Endothelial cell of umbilical vein (primary cell): Measurements from ENCODE around the gene ADIPOQ. TPM values are rescaled to one million over a fixed set of nuclear protein-coding genes. Genes with fewer than 3 reads are reported as not detected.

Experiments used
- BruUV-seq: library from RNA; stranded (reverse); fragments of 400-500 nt; replicated peaks from 2 replicates; lab custom pipeline; 2021; lab: Mats Ljungman, UMichigan
- CTCF ChIA-PET: fragments of 300-600, 350-600 bp; sonication (Branson Sonifier 250); formaldehyde crosslinking; loops from one replicate; lab custom pipeline; 2021; ENCODE audit warnings: antibody characterized with exemption, inconsistent platforms; lab: Charles Lee
- POLR2A ChIA-PET: fragments of 300-600, 350-600 bp; sonication (Branson Sonifier 250); formaldehyde crosslinking; loops from one replicate; lab custom pipeline; 2021; ENCODE audit warnings: antibody characterized with exemption, inconsistent platforms; lab: Charles Lee
- DNase-seq: peaks from one replicate; pipeline ENCODE4 v3.0.0-alpha.2; 2011; ENCODE audit warnings: low read depth, low spot score
- FAIRE-seq: peaks from 2 replicates; lab custom pipeline; 2011; peaks lifted over from hg19 to GRCh38; lab: Jason Lieb, UNC
- H2AFZ ChIP-seq: 2 replicates; pipeline ENCODE4 v1.6.0; 2012; ENCODE audit warnings: low read depth, low read length, control low read depth, inconsistent platforms
- H3K27ac ChIP-seq: 2 replicates; pipeline ENCODE4 v1.5.1; 2011; ENCODE audit warnings: low read depth, mild to moderate bottlenecking, control low read depth, low read length, moderate library complexity; ENCODE audit not compliant: insufficient read depth
- H3K27me3 ChIP-seq, 2 experiments: 2 replicates each; pipeline versions ENCODE4 v1.6.0 to v1.6.1; 2011; ENCODE audit warnings: low read length in 2 of 2, mixed read lengths in 1 of 2; ENCODE audit not compliant: control insufficient read depth in 2 of 2, insufficient read depth in 2 of 2
- H3K36me3 ChIP-seq, 2 experiments: 2 replicates in 1 of 2; 3 replicates in 1 of 2; pipeline ENCODE4 v1.5.1; 2011; ENCODE audit warnings: low read length in 2 of 2, mild to moderate bottlenecking in 1 of 2, moderate library complexity in 1 of 2; ENCODE audit not compliant: control insufficient read depth in 2 of 2, insufficient read depth in 2 of 2; ENCODE audit errors: extremely low read depth in 1 of 2
- H3K4me1 ChIP-seq: 3 replicates; pipeline ENCODE4 v1.5.1; 2011; ENCODE audit warnings: mild to moderate bottlenecking, low read length; ENCODE audit not compliant: control insufficient read depth, insufficient read depth; ENCODE audit errors: extremely low read depth
- H3K4me2 ChIP-seq: 2 replicates; pipeline ENCODE4 v1.6.1; 2011; ENCODE audit warnings: low read length, control low read depth, mixed read lengths; ENCODE audit not compliant: insufficient read depth
- H3K4me3 ChIP-seq, 3 experiments: fragments of 200-600 bp in 1 of 3; sonication (generic), shearing (Covaris generic) in 1 of 3; replicated peaks in 1 of 3; 2 replicates each; pipeline ENCODE4 v1.5.1; 2011 to 2016; ENCODE audit warnings: control low read depth in 3 of 3, low read length in 3 of 3, mild to moderate bottlenecking in 2 of 3, inconsistent platforms in 1 of 3, low read depth in 1 of 3, moderate library complexity in 1 of 3; ENCODE audit not compliant: insufficient read depth in 1 of 3
- H3K79me2 ChIP-seq: 2 replicates; pipeline ENCODE4 v1.6.0; 2012; ENCODE audit warnings: low read length, inconsistent platforms; ENCODE audit not compliant: control insufficient read depth, insufficient read depth
- H3K9ac ChIP-seq: replicated peaks from 2 replicates; pipeline ENCODE3; 2011; ENCODE audit warnings: low read length, control low read depth; ENCODE audit not compliant: insufficient read depth; ENCODE audit errors: extremely low read depth
- H3K9me1 ChIP-seq: replicated peaks from 3 replicates; pipeline ENCODE4 v1.6.0; 2011; ENCODE audit warnings: mild to moderate bottlenecking, low read length; ENCODE audit not compliant: control insufficient read depth, insufficient read depth; ENCODE audit errors: extremely low read depth
- H3K9me3 ChIP-seq: replicated peaks from 2 replicates; pipeline ENCODE4 v1.5.1; 2012; ENCODE audit warnings: low read length, inconsistent platforms; ENCODE audit not compliant: control insufficient read depth, insufficient read depth
- H4K20me1 ChIP-seq: replicated peaks from 2 replicates; pipeline ENCODE3; 2011; ENCODE audit warnings: mild to moderate bottlenecking, low read length; ENCODE audit not compliant: control insufficient read depth, insufficient read depth; ENCODE audit errors: extremely low read depth
- EZH2 ChIP-seq: IDR thresholded peaks from 2 replicates; pipeline ENCODE4 v1.6.1; 2012; ENCODE audit warnings: borderline replicate concordance, low read depth, mild to moderate bottlenecking, moderate library complexity, low read length, inconsistent platforms; ENCODE audit not compliant: severe bottlenecking
- FOS ChIP-seq: IDR thresholded peaks from 2 replicates; pipeline ENCODE4 v1.6.1; 2011; ENCODE audit warnings: mild to moderate bottlenecking, low read length, moderate library complexity, borderline replicate concordance; ENCODE audit not compliant: insufficient read depth
- GATA2 ChIP-seq: IDR thresholded peaks from 2 replicates; pipeline ENCODE4 v1.7.0; 2011; ENCODE audit warnings: low read depth, mild to moderate bottlenecking, moderate library complexity, mixed read lengths, low read length; ENCODE audit not compliant: insufficient read length, insufficient read depth
- JUN ChIP-seq: IDR thresholded peaks from 2 replicates; pipeline ENCODE4 v1.6.1; 2011; ENCODE audit warnings: borderline replicate concordance, low read depth; ENCODE audit not compliant: insufficient read length, insufficient read depth
- MYC ChIP-seq: IDR thresholded peaks from one replicate; pipeline ENCODE4 v1.6.1; 2011; ENCODE audit warnings: mild to moderate bottlenecking, low read depth, low read length
- POLR2A ChIP-seq: IDR thresholded peaks from 2 replicates; pipeline ENCODE4 v1.6.1; 2012; ENCODE audit warnings: low read depth, mild to moderate bottlenecking, control low read depth, low read length
- POLR2AphosphoS5 ChIP-seq: IDR thresholded peaks from 2 replicates; pipeline ENCODE4 v1.6.1; 2012; ENCODE audit warnings: low read depth, mild to moderate bottlenecking, control low read depth, low read length, moderate library complexity; ENCODE audit not compliant: insufficient read depth
- dilution Hi-C: fragments of 300-500 bp; cut with MboI; formaldehyde crosslinking; loops from one replicate; pipeline ENCODE4 v1.15.0; 2019; ENCODE audit warnings: low sequenced_read_pairs; ENCODE audit not compliant: extremely low pct_ligation_motif_present
- intact Hi-C: fragments of 100-400 bp; cut with micrococcal nuclease; formaldehyde crosslinking; loops from one replicate; pipeline ENCODE4 v1.10.0; 2022
- polyA plus RNA-seq, 4 experiments: library from polyadenylated mRNA; depleted of rRNA in 3 of 4; stranded (reverse) in 3 of 4; unstranded in 1 of 4; fragments of >200 nt; gene quantifications; 2 replicates each; pipeline versions ENCODE4 v1.2.1 to v1.2.3, GENCODE V29; 2011 to 2012; ENCODE audit warnings: missing spikeins in 1 of 4
- total RNA-seq: library from RNA; stranded (reverse); gene quantifications from 2 replicates; pipeline ENCODE4 v1.2.3, GENCODE V29; 2021
- TF ChIP-seq, protein P1 (sequence below): IDR thresholded peaks from 2 replicates; pipeline ENCODE4 v1.6.1; 2011; ENCODE audit not compliant: insufficient read depth, insufficient read length
- TF ChIP-seq, protein P2 (sequence below), 2 donors: IDR thresholded peaks; 1 replicate in 1 of 2; 2 replicates in 1 of 2; pipeline ENCODE4 v1.5.1; 2011; ENCODE audit warnings: low read length in 2 of 2, mild to moderate bottlenecking in 2 of 2, moderate library complexity in 2 of 2, control low read depth in 1 of 2, inconsistent platforms in 1 of 2, low read depth in 1 of 2; ENCODE audit not compliant: insufficient read depth in 1 of 2; ENCODE audit errors: extremely low read depth in 1 of 2

The ADIPOQ gene
- total and polyA plus RNA-seq, 2 donors (not counting 3 experiments of a cell fraction or from before 2014, with no cell fraction given), result not detected

DNA sequence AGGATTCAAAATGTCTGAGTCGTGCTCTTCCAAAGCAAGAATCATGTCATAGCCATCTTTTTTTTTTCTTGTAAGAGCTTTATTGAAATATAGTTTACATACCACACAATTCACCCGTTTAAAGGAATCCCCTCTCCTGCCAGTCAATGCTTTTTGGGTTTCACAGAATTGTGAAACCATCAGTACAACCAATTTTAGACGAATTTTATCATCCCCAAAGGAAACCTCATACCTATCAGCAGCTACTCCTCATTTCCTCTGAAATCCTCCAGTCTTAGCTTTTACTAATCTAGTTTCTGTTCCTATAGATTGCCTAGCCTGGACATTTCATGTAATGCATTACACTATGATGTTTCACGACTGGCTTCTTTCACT lies 39.6 kb downstream of the ADIPOQ start:
- H4K20me1 ChIP-seq, result no peaks in the 10 kb centered on the region
- no peaks in the 10 kb centered on the region for H3K79me2 ChIP-seq
- peak overlapping the region; percentile 60 for H3K4me2 ChIP-seq
- BruUV-seq, result no TSS peak
- no peak overlapping the region for H3K9ac ChIP-seq
- DNase-seq (no peak), FAIRE-seq (no peak)
- intact Hi-C loops (loop anchor here (10.0 kb wide), 1 partner anchor 1283 kb away; no protein-coding TSS in a partner anchor), dilution Hi-C loops (no loop called here)
- ChIA-PET CTCF (interaction anchor here (0.6 kb wide), 1 partner anchor 257 kb away, joined by 3 read pairs; the partner anchor contains the start of gene RPL39L), POLR2A (no interaction called here)
- H3K4me3 ChIP-seq, result no peak overlapping the region
- H3K4me1 ChIP-seq, result peaks cover 16% of the 10 kb centered on the region
- no peak for TF ChIP-seq FOS
- TF ChIP-seq, protein P1, sequence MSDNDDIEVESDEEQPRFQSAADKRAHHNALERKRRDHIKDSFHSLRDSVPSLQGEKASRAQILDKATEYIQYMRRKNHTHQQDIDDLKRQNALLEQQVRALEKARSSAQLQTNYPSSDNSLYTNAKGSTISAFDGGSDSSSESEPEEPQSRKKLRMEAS, result no peak
- TF ChIP-seq POLR2AphosphoS5, result no peak
- no peak for TF ChIP-seq MYC
- no peak for TF ChIP-seq GATA2
- TF ChIP-seq, protein P2, sequence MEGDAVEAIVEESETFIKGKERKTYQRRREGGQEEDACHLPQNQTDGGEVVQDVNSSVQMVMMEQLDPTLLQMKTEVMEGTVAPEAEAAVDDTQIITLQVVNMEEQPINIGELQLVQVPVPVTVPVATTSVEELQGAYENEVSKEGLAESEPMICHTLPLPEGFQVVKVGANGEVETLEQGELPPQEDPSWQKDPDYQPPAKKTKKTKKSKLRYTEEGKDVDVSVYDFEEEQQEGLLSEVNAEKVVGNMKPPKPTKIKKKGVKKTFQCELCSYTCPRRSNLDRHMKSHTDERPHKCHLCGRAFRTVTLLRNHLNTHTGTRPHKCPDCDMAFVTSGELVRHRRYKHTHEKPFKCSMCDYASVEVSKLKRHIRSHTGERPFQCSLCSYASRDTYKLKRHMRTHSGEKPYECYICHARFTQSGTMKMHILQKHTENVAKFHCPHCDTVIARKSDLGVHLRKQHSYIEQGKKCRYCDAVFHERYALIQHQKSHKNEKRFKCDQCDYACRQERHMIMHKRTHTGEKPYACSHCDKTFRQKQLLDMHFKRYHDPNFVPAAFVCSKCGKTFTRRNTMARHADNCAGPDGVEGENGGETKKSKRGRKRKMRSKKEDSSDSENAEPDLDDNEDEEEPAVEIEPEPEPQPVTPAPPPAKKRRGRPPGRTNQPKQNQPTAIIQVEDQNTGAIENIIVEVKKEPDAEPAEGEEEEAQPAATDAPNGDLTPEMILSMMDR (IDR thresholded peaks at IDR 0.05; ENCODE audit: extremely low read depth in 1 of 2, insufficient read depth in 1 of 2, low read depth in 1 of 2, low read length in 2 of 2), result no peak
- no peak for TF ChIP-seq EZH2
- TF ChIP-seq JUN, result no peak
- no peak for TF ChIP-seq POLR2A
- peak overlapping the region; percentile 66 for H2AFZ ChIP-seq
- H3K9me1 ChIP-seq, result no peaks in the 10 kb centered on the region
- H3K27ac ChIP-seq, result peak overlapping the region; percentile 71
- no peaks in the 10 kb centered on the region for H3K9me3 ChIP-seq
- no peaks in the 10 kb centered on the region for H3K27me3 ChIP-seq
- no peaks in the 10 kb centered on the region for H3K36me3 ChIP-seq
